Tongue (tissue), 2 donors: ENCODE results near the gene APOBEC3F. TPM values are rescaled to one million over a fixed set of nuclear protein-coding genes. Genes with fewer than 3 reads are reported as not detected.
"Not testable (repeated sequence)": the region's sequence is repeated elsewhere in the genome, so short reads cannot be mapped to it uniquely, and the experiment has no call there.

Experiments used
- DNase-seq: peaks from one replicate; pipeline ENCODE4 v3.0.0-alpha.2; 2015
- total RNA-seq: library from RNA; depleted of rRNA; stranded (reverse); fragments of >200 nt; gene quantifications from one replicate; pipeline ENCODE4 v1.2.3, GENCODE V29; 2014

APOBEC3F gene
- total RNA-seq: 2.8 TPM

DNA sequence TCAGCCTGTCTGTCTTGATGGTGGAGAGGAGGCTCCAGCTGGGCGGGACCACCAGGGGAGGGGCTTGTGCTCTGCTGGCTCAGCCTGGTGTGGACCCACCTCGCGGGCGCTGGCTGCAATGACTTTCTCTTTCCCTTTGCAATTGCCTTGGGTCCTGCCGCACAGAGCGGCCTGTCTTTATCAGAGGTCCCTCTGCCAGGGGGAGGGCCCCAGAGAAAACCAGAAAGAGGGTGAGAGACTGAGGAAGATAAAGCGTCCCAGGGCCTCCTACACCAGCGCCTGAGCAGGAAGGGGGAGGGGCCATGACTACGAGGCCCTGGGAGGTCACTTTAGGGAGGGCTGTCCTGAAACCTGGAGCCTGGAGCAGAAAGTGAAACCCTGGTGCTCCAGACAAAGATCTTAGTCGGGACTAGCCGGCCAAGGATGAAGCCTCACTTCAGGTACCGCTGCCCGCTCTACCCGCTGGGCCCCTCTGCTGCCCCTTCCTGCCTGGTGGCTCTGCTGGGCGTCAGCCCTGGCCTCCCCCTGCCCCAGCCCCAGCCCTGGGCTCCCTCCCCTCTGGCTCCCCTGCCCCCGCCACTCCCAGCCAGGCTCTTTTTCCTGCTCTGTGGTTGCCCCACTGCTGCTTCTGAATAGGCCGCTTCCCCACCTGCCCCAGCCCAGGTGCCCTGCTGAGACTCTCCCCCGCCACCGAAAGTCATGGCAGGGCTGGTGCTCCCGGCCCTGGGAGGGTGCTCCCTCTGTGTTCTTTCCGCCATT lies at the start of gene APOBEC3F:
APOBEC3F (plus strand) TSS at position 327 of the 759 bp plus-strand sequence; CDS start at position 424, 97 bp downstream.
- peak; percentile 45 for DNase-seq

DNA sequence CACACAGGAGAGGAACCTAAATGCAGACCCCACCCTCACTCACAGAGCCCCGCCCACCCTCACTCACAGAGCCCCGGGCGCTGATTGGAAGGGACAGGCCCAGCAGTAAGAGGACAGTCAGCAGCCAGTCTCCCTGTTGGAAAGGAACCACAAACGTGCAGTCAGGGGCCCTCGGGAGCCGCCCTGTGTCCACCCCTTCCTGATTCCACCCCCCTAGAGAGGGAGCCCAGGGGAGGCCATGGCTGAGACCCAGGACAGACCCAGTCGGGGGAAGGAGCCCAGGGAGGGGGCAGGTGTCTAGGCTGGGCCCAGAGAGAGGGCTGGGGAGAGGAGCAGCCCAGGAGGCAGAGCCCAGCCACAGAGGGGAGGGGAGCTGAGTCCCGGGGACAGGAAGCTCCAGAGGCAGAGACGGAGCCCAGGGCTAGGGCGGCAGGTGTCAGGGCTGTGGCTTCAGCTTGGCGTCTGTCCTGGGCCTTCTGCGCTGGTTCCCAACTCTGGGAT lies 47.7 kb upstream of the APOBEC3F start:
- DNase-seq: peak; percentile 36

DNA sequence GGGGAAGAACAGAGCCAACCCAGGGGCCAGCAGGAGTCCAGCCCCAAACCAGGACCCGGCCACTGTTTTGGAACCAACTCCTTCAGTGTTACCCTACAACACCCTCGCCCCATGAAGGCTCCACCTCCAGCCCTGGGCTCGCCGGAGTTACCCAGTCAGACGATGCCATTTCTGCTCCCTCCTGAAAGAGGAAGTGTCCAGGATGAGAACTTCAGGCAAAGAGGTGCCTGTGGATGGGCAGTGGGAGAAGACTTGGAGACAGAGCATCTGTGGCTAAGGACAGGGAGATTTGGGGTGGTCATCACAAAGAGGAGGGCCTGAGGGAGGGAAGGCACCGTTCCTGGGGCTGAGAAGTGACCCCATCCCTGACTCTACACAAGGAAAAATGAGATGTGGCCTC lies 44.6 kb upstream of the APOBEC3F start:
- DNase-seq: no peak

DNA sequence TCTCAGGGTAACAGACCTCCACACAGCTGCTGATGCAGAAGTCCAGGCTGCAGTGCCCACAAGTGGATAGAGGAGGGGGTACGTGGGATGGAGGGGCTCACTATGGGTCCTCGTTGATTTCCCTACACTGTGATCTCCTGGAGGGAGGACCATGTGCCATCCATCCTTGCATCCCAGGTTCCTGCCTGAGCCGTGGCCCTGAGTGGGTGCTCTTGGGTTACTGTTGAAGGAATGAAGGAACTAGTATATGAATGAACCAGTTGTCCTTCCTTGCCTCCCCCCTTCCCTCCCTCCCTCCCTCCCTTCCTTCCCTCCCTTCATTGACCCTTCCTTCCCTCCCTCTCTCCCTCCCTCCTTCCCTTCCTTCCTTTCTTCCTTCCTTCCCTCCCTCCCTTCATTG lies 43.1 kb upstream of the APOBEC3F start:
- DNase-seq: no peak

- peak; percentile 90 for DNase-seq
These were observed 37.5 kb upstream of the APOBEC3F start for GRCh38 chr22:39003165-39003638.

DNA sequence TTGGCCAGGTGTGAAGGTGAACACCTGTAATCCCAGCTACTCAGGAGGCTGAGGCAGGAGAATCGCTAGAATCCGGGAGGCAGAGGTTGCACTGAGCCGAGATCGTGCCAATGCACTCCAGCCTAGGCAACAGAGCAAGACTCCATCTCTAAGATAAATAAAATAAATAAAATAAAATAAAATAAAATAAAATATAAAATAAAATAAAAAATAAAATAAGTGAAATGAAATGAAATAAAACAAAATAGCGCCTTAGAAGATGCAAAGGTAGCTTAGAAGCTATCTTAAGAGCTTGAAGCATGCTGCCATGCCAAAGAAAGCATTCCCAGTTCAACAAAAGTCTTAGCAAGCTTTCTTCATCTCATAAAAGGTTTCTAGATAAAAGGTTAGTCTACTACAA lies 33.5 kb upstream of the APOBEC3F start:
- DNase-seq: no peak

DNA sequence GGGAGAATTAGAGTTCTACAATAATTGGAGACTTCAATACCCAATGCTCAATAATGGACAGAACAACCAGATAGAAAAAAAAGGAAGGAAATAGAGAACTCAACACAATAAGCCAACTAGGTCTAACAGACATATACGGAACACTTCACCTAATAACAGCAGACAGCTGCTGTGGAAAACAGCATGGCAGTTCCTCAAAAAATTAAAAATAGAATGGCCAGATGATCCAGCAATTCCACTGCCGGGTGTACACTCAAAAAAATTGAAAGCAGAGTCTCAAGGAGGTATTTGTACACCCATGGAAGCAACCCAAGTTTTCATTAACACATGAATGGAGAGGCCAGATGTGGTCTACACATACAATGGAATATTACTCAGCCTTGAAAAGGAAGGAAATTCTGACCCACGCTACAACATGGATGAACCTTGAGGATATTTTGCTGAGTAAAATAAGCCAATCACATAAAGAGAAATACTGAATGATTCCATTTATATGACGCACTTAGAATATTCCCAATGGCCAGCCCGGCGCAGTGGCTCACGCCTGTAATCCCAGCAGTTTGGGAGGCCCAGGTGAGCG lies 32.3 kb upstream of the APOBEC3F start:
- DNase-seq: not testable (repeated sequence)

DNA sequence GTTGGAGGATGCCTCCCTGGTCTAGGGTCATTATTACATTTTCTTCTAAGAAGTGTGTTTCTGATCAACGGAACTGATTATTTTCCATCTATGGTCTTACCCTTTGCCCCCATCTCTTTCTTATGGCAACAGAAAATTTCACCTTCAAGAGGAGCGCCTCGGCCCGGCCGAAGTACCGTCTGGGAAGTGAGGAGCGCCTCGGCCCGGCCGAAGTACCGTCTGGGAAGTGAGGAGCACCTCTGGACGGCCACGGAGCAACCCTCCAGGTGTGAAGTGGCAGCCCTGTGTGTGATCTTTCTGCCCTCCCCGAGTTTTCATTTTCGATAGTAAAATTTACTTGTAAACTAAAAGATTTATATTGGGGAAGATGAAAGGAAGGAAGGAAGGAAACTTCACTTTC lies 29.7 kb upstream of the APOBEC3F start:
- no peak for DNase-seq

- DNase-seq: no peak
These were observed 27.8 kb upstream of the APOBEC3F start for GRCh38 chr22:39012533-39013511.

DNA sequence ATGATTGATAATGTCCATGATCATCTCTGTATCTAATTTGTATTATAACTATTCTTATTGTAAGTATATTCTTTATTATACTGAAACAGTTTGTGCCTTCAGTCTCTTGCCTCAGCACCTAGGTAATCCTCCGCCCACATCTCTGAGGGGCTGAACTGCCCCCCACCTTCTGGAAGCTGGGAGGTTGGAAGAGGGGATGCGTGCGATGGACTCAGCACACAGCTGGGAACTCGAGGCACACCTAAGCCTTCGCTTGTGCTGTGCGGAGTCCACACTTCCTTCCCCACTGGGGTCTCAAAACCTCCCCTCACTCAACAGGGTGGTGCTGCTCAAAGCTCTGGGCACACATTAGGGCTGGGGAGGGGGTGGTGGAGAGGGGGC lies 27.1 kb upstream of the APOBEC3F start:
- DNase-seq: not testable (repeated sequence)

GRCh38 chr22:39013942-39014722 lies 26.5 kb upstream of the APOBEC3F start, which contains the start of gene APOBEC3C:
Gene APOBEC3C (plus strand): TSS chr22:39014257. CDS start chr22:39014363, 106 bp downstream.
- DNase-seq: peak; percentile 77

DNA sequence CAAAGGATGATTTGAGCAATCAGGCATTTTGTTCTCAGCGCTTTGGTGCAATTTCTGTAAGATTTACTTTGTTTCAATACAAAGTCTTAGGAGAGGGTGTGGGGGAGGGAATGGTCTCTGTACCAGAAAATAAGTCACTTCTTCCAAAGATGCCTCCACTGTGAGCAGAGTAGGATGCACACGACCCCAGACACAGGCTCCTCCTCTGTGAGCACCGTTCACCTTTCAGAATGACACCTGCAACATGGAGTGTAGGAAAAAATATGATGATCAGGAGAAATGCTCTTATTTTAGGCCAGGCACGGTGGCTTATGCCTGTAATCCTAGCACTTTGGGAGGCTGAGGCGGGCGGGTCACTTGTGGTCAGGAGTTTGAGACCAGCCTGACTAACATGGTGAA lies 25.9 kb upstream of the APOBEC3F start:
- not testable (repeated sequence) for DNase-seq

GRCh38 chr22:39016592-39016991 lies 24.1 kb upstream of the APOBEC3F start:
- DNase-seq: no peak

- DNase-seq: no peak
These were observed 22.9 kb upstream of the APOBEC3F start for GRCh38 chr22:39017596-39018365.

- DNase-seq: not testable (repeated sequence)
These were observed 20.5 kb upstream of the APOBEC3F start for GRCh38 chr22:39020021-39020651.

GRCh38 chr22:39021552-39022250 lies 19.0 kb upstream of the APOBEC3F start:
- DNase-seq: no peak

DNA sequence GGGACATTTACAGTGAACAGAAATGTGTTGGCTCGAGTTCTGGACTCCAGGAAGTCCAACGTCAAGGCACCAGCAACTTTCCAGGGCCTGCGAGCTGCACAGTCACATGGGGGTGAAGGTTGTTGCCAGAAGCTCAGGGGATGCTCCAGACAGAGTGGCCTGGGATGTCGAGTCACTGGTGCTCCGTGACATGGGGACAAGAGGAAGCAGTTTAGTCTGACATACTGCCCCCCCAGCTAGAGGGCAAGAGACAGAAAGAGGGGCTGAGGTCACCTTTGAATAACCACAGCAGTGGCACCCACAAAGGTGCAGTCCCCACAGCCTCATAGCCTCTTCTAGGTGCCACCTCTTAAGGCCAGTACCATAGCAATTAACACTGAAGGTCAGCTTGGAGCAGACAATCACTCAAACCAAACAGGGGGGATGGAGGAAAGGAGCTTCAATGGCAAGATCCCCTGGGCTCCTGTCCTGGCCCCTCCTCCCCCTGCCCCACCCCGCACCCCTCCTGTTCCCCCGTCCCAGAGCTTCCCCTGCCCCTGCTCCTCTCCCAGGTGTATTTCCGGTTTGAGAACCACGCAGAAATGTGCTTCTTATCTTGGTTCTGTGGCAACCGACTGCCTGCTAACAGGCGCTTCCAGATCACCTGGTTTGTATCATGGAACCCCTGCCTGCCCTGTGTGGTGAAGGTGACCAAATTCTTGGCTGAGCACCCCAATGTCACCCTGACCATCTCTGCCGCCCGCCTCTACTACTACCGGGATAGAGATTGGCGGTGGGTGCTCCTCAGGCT lies 15.9 kb upstream of the APOBEC3F start:
- DNase-seq: no peak

DNA sequence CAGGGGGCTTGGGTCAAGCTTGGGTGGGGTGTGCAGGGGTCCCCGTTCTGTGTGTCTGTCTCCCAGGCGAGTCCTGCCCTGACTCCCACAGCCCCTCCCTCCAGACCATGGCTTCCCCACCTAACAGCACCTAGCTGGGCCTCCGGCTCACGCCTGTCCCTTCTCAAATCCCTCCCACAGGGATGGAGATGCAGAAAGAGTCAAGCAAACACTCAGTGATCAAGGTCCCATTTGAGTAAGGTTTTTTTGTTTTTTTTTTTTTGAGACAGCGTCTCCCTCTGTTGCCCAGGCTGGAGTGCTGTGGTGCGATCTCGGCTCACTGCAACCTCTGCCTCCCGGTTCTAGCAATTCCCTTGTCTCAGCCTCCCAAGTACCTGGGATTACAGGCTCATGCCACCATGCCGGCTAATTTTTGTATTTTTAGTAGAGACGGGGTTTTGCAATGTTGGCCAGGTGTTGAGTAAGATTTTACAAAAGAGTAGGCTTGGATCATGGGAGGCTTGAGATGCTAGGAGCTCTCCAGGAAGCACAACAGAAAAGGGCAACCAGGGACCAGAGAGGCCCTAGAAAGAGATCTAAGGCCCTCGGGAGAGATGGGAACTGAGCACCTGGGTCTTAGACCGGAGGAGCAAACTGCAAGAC lies 14.0 kb upstream of the APOBEC3F start:
- DNase-seq: no peak
